H9 (cell line): Measurements from ENCODE around the gene TMTC1. TPM values are rescaled to one million over a fixed set of nuclear protein-coding genes. Genes with fewer than 3 reads are reported as not detected.

Source experiments
- DNase-seq: peaks from one replicate; pipeline ENCODE4 v3.0.0-alpha.2; 2017
- H2AFZ ChIP-seq: one replicate; pipeline ENCODE4 v1.6.1; 2013; ENCODE audit warnings: mild to moderate bottlenecking, low read length, control low read depth, moderate library complexity
- H2AK5ac ChIP-seq: 2 replicates; pipeline ENCODE4 v1.6.1; 2013; ENCODE audit warnings: low read length, control low read depth, mixed read lengths; ENCODE audit not compliant: insufficient read length
- H2BK120ac ChIP-seq: one replicate; pipeline ENCODE4 v1.6.1; 2013; ENCODE audit warnings: low read depth, mild to moderate bottlenecking, low read length, control low read depth, inconsistent platforms; ENCODE audit not compliant: poor library complexity, severe bottlenecking
- H2BK12ac ChIP-seq: 2 replicates; pipeline ENCODE4 v1.6.1; 2013; ENCODE audit warnings: low read length, control low read depth, mixed read lengths, low read depth; ENCODE audit not compliant: insufficient read length
- H2BK15ac ChIP-seq: 2 replicates; pipeline ENCODE4 v1.6.1; 2013; ENCODE audit warnings: low read depth, low read length, control low read depth
- H2BK20ac ChIP-seq: one replicate; pipeline ENCODE4 v1.6.1; 2013; ENCODE audit warnings: low read depth, mild to moderate bottlenecking, low read length, control low read depth, inconsistent platforms; ENCODE audit not compliant: poor library complexity, severe bottlenecking
- H2BK5ac ChIP-seq: 2 replicates; pipeline ENCODE4 v1.6.1; 2013; ENCODE audit warnings: low read length, control low read depth, mixed read lengths; ENCODE audit not compliant: insufficient read length
- H3K14ac ChIP-seq: 2 replicates; pipeline ENCODE4 v1.6.1; 2013; ENCODE audit warnings: low read length, control low read depth; ENCODE audit not compliant: insufficient read depth
- H3K18ac ChIP-seq: 2 replicates; pipeline ENCODE4 v1.6.1; 2013; ENCODE audit warnings: low read depth, mild to moderate bottlenecking, mixed read lengths, low read length, control low read depth; ENCODE audit not compliant: insufficient read length
- H3K23ac ChIP-seq: 2 replicates; pipeline ENCODE4 v1.6.1; 2013; ENCODE audit warnings: low read length, control low read depth, mixed read lengths, low read depth; ENCODE audit not compliant: insufficient read length
- H3K23me2 ChIP-seq: 2 replicates; pipeline ENCODE4 v1.6.1; 2013; ENCODE audit warnings: low read depth, mild to moderate bottlenecking, mixed read lengths, low read length, control low read depth; ENCODE audit not compliant: insufficient read length, poor library complexity, severe bottlenecking
- H3K27ac ChIP-seq: 2 replicates; pipeline ENCODE4 v1.5.1; 2013; ENCODE audit warnings: low read length, control low read depth, mixed read lengths, low read depth; ENCODE audit not compliant: insufficient read length
- H3K27me3 ChIP-seq: 2 replicates; pipeline ENCODE4 v1.6.1; 2013; ENCODE audit warnings: low read length, control low read depth, inconsistent platforms; ENCODE audit not compliant: insufficient read depth
- H3K4ac ChIP-seq: 2 replicates; pipeline ENCODE4 v1.6.1; 2013; ENCODE audit warnings: low read depth, mild to moderate bottlenecking, control low read depth, inconsistent platforms, low read length, moderate library complexity
- H3K4me1 ChIP-seq: 2 replicates; pipeline ENCODE4 v1.6.1; 2013; ENCODE audit warnings: low read length, control low read depth, inconsistent platforms; ENCODE audit not compliant: insufficient read depth
- H3K4me2 ChIP-seq: 2 replicates; pipeline ENCODE4 v1.6.1; 2013; ENCODE audit warnings: low read length, control low read depth, mixed read lengths; ENCODE audit not compliant: insufficient read length, insufficient read depth
- H3K56ac ChIP-seq: 2 replicates; pipeline ENCODE4 v1.6.1; 2013; ENCODE audit warnings: low read depth, mild to moderate bottlenecking, mixed read lengths, low read length, control low read depth; ENCODE audit not compliant: insufficient read length
- H3K79me1 ChIP-seq: 2 replicates; pipeline ENCODE4 v1.6.1; 2013; ENCODE audit warnings: low read depth, mild to moderate bottlenecking, moderate library complexity, low read length, control low read depth, inconsistent platforms; ENCODE audit not compliant: insufficient read depth, poor library complexity, severe bottlenecking
- H3K79me2 ChIP-seq: 2 replicates; pipeline ENCODE4 v1.6.1; 2013; ENCODE audit warnings: low read length, control low read depth, inconsistent platforms; ENCODE audit not compliant: insufficient read depth
- H3K9ac ChIP-seq: 2 replicates; pipeline ENCODE4 v1.6.1; 2013; ENCODE audit warnings: low read length, control low read depth, mixed read lengths; ENCODE audit not compliant: insufficient read length; ENCODE audit errors: extremely low read depth
- H3K9me3 ChIP-seq: one replicate; pipeline ENCODE4 v1.6.1; 2013; ENCODE audit warnings: low read depth, low read length, inconsistent platforms; ENCODE audit not compliant: control insufficient read depth
- H3T11ph ChIP-seq: one replicate; pipeline ENCODE4 v1.6.1; 2013; ENCODE audit warnings: mild to moderate bottlenecking, low read length, control low read depth, inconsistent platforms
- H4K20me1 ChIP-seq: one replicate; pipeline ENCODE4 v1.6.1; 2013; ENCODE audit not compliant: control insufficient read depth, insufficient read length, insufficient read depth
- H4K5ac ChIP-seq: 2 replicates; pipeline ENCODE4 v1.6.1; 2013; ENCODE audit warnings: low read depth, mild to moderate bottlenecking, mixed read lengths, low read length, control low read depth; ENCODE audit not compliant: insufficient read length
- H4K8ac ChIP-seq: replicated peaks from 2 replicates; pipeline ENCODE4 v1.6.1; 2013; ENCODE audit warnings: low read length, control low read depth, mixed read lengths, low read depth; ENCODE audit not compliant: insufficient read length
- H4K91ac ChIP-seq: 2 replicates; pipeline ENCODE4 v1.6.1; 2013; ENCODE audit warnings: low read depth, mild to moderate bottlenecking, moderate library complexity, mixed read lengths, low read length, control low read depth; ENCODE audit not compliant: insufficient read length
- H3K27ac Mint-ChIP-seq, 3 experiments: 2 replicates in 2 of 3; 3 replicates in 1 of 3; pipeline ENCODE4 v1.8.0; 2020 to 2021; ENCODE audit warnings: mixed read lengths in 3 of 3, mild to moderate bottlenecking in 1 of 3, moderate library complexity in 1 of 3
- H3K27me3 Mint-ChIP-seq: 2 replicates; pipeline ENCODE4 v1.8.0; 2021; ENCODE audit warnings: low read depth, mild to moderate bottlenecking, moderate library complexity, mixed read lengths
- H3K36me3 Mint-ChIP-seq, 3 experiments: 2 replicates in 2 of 3; 3 replicates in 1 of 3; pipeline ENCODE4 v1.8.0; 2020 to 2021; ENCODE audit warnings: low read depth in 3 of 3, mixed read lengths in 3 of 3; ENCODE audit not compliant: insufficient read depth in 1 of 3
- H3K4me1 Mint-ChIP-seq, 2 experiments: 2 replicates each; pipeline ENCODE4 v1.8.0; 2020; ENCODE audit warnings: mixed read lengths in 2 of 2
- H3K4me3 Mint-ChIP-seq, 2 experiments: 2 replicates in 1 of 2; 3 replicates in 1 of 2; pipeline ENCODE4 v1.8.0; 2020 to 2021; ENCODE audit warnings: mild to moderate bottlenecking in 2 of 2, mixed read lengths in 2 of 2, moderate library complexity in 1 of 2
- H3K9me3 Mint-ChIP-seq, 2 experiments: 2 replicates in 1 of 2; 3 replicates in 1 of 2; pipeline ENCODE4 v1.8.0; 2020; ENCODE audit warnings: mild to moderate bottlenecking in 2 of 2, mixed read lengths in 2 of 2, moderate library complexity in 1 of 2
- CTCF ChIP-seq: fragments of 200-600 bp; sonication (generic); conservative IDR thresholded peaks from 3 replicates; pipeline ENCODE4 v1.8.0; 2021; ENCODE audit warnings: antibody characterized with exemption, mild to moderate bottlenecking
- WGBS: extraction: QIAGEN DNeasy Blood & Tissue Kit; methylation state at CpG from one replicate; pipeline ENCODE4 v1.1.7; 2013; ENCODE audit warnings: missing lambda C conversion rate, low lambda C conversion rate, mixed read lengths; ENCODE audit not compliant: insufficient read length; ENCODE audit errors: extremely low coverage; 5-methylcytosine and 5-hydroxymethylcytosine counted together
- total RNA-seq: library from RNA; stranded (reverse); gene quantifications from 2 replicates; pipeline ENCODE4 v1.2.1, GENCODE V29; 2021

Gene TMTC1
- total RNA-seq, 1 experiment from 2014 or later, result 16.1 TPM

- H3K4me3 Mint-ChIP-seq, result peak overlapping the region; percentile 28 to 67
- H3K56ac ChIP-seq, result no peak overlapping the region
- H2AFZ ChIP-seq, result no peak overlapping the region
- H3K23me2 ChIP-seq, result no peaks in the 10 kb centered on the region
- no peaks in the 10 kb centered on the region for H3K9me3 ChIP-seq
- H3K79me2 ChIP-seq, result no peaks in the 10 kb centered on the region
- H2BK15ac ChIP-seq, result no peak overlapping the region
- H2BK20ac ChIP-seq, result no peak overlapping the region
- H4K5ac ChIP-seq, result no peak overlapping the region
- H2AK5ac ChIP-seq, result no peak overlapping the region
- no peak overlapping the region for H3K14ac ChIP-seq
- peaks cover 2% of the 10 kb centered on the region; the same call in 1 of the 2 replicates for H3K27me3 Mint-ChIP-seq
- no peak overlapping the region for H2BK120ac ChIP-seq
- H3K27ac Mint-ChIP-seq, result peak overlapping the region; percentile 76 to 98 (median 83)
- H3K4me2 ChIP-seq, result peak overlapping the region; percentile 43
- no peaks in the 10 kb centered on the region for H4K20me1 ChIP-seq
- no peak overlapping the region for H2BK5ac ChIP-seq
- no peak overlapping the region for H3K9ac ChIP-seq
- peaks cover 6% of the 10 kb centered on the region; the same call in 1 of the 2 replicates for H3K4me1 ChIP-seq
- no peak overlapping the region for H3K18ac ChIP-seq
- peak overlapping the region; percentile 44 for H3K27ac ChIP-seq
- H3K9me3 Mint-ChIP-seq, result peaks cover 0 to 3% of the 10 kb centered on the region in 2 experiments; a peak in 1 of 5 replicates
- DNase-seq, result peak; percentile 78
- no peak overlapping the region for H3T11ph ChIP-seq
- H3K27me3 ChIP-seq, result no peaks in the 10 kb centered on the region
- H3K36me3 Mint-ChIP-seq, result peaks cover 3 to 7% (median 6%) of the 10 kb centered on the region in 3 experiments; a peak in 6 of 7 replicates
- H3K23ac ChIP-seq, result no peak overlapping the region
- no peak overlapping the region for H4K91ac ChIP-seq
- no peak overlapping the region for H3K4ac ChIP-seq
- H3K79me1 ChIP-seq, result no peaks in the 10 kb centered on the region
- H3K4me1 Mint-ChIP-seq, result peaks cover 44 to 47% of the 10 kb centered on the region in 2 experiments
- H4K8ac ChIP-seq, result no peak overlapping the region
- no CpG with 5 or more reads among the region's 11 CpGs for WGBS
- H2BK12ac ChIP-seq, result no peak overlapping the region
- peak; percentile 69 for TF ChIP-seq CTCF
Observed at GRCh38 chr12:29591140-29592020, 192.4 kb downstream of the TMTC1 start.
